ENCODE data around the gene CDKAL1.
A peak's percentile ranks its signal among the peaks of the same experiment; 100 is the strongest.
"Not testable (repeated sequence)": the region's sequence is repeated elsewhere in the genome, so short reads cannot be mapped to it uniquely, and the experiment has no call there.

The CDKAL1 gene

DNA sequence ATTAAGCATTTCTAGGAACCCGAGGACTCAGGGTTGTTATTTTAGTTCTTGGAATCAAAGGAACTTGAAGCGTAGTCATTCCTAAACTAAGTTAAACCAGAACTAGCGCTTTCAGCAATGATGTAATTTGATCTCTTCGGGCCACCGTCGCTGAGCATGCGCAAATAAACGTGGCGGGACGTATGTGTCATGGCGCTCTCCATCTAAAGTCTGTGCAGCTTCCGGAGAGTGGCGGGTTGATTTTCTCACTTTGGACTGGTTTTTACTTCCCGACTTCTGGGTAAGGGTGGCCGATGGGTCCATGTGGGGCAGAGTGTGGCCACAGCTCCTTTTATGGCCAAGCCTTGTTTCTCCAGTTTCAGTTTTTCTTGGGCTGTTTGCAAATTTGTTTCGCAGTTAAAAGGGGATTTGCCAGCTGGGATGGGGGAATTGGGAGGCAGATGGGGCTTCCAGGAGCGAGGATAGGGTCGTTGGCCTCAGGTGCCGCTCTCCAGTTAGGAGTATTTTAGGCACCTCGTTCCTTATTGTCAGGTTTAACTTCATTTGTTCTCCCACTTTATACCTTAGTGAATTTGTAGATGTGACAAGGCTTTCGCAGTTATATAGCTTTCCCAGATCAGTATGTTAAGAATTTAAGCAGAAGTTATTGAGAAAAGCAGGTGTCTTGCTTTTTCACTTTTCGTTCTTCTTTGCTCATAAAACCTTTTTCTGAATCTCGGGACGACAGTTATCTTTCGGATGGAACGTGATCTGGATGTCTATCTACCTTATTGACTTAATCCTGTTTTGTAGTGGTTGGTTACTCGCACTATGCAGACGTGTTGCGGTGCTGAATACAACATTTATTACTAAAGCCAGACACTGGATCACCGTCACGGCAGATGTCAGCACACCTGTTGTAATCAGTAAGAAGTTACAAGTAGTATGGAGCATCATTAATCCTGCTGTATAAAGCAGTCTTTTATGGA lies at the start of gene CDKAL1:
Gene CDKAL1 (plus strand): TSS at position 163 of the 968 bp plus-strand sequence. CDS start 11,894 bp downstream, outside the sequence.
- DNase-seq = peak; percentile 74

DNA sequence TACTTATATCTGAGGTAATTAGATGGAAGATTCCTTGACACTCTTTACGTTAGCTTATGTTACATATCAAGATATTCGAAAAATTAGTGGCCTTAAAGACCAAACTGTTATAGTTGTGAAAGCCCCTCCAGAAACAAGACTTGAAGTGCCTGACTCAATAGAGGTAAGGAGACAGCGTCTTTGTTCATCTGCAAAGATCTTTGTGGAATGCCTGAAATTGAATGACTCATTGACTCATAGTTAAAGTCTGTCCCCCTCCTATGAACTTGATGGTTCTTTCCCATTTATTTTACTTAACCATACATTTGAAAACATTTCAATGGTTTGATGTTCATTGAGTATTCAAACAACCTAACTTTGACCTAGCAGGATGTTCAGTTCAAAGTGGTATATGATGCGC lies 47.6 kb upstream of the CDKAL1 start:
- DNase-seq = no peak

DNA sequence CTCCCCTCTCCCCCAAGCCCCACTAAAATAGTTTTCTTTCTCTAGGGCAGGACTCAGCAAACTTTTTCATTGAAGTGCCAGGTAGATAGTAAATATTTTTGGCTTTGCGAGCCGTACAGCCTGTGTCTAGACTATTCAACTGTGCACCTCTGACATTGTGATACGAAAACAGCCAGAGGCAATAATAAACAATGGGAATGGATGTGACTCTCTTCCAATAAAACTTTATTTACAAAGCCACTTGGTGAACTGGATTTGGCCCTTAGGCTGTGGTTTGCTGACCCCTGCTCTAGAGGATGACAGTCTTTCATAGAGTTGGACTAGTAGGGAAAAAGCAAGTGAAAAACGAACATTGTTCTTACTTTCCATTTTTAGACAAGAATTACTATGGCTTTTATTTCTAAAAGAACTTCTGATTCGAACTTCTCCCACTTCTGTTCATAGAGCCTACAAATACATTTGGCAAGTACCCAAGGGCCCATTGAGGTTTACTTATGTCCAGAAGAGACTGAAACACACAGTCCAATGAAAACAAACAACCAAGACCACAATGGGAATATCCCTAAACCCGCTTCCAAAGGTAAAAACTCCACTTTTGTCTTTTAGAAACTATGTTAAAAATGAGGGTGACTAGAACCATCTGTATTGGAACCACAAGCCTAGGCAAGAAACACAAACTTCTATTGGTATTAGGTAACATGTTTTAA lies 46.4 kb upstream of the CDKAL1 start:
- DNase-seq = no peak

DNA sequence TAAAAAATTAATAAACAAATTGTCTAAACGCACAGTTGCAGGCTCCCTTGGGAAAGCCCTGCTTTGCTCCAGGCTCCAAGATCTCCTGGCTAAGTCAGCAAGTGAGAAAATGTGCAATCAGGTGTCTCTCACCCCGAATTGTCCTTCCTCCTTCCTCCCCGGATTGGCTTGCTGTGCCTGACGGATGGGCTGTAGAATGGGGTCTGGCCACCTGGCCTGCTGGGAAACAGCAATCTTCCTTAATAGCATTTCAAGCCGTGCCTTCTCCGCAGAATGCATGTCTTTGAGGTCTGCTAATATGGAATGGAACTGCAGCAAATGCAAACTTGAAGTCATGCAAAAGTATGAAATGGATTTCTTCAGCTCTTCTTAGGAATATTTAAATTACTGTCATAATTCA lies 43.7 kb upstream of the CDKAL1 start:
- DNase-seq = no peak

DNA sequence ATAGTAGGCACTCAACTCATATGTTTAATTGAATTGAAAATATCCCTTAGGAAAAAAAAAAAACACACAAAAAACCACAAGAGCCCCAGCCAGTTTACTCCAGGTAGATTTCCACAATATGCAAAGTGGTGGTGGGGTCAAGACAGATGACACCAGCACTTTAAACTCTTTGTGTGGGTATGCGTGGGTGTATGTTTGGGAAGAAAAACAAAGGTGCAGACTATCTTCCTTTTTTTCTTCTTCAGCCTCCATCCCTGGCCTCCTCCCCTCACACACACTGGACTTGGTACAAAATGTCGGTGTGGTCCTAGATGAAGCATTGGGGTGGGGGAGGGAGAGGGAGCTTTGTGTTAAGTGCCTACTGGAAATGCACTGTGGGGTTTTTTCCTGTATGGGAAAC lies 42.2 kb upstream of the CDKAL1 start:
- DNase-seq = no peak

DNA sequence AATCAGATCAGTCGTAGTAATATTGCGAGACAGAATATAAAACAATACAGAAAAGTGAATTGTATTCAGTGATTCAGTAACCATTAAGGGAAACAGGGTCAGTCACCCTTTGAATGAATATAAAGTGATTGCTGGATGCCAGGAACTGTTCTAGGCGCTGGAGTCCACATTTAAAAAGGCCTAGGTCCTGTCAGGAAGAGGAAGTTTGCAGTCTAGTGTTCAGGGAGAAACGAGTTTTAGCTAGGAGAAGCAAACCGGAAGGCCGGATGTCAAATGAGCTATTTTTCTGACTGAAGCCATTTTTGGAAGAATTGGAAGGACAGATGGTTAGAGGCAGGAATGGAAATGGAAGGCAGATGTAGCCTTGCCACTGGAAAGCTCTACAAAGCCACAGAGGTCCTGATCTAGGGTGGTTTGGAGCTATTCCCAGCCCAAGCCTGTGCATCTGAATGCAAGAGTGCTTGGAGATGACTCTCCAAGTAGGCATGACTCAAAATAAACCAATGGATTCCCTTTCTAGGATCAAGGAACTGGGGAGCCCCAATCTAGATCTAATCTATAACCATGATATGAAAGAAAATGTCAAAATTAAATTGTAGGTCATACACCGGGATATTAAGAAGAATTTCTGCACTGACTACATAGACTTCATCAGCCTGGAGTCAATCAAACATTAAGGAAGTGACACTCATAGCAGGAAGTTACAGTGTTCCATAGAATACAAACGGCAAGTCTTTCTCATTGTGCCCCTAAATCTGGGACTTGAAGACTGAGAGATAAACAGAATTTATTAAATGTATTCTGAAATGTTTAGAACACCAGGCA lies 36.8 kb upstream of the CDKAL1 start:
- DNase-seq = no peak

DNA sequence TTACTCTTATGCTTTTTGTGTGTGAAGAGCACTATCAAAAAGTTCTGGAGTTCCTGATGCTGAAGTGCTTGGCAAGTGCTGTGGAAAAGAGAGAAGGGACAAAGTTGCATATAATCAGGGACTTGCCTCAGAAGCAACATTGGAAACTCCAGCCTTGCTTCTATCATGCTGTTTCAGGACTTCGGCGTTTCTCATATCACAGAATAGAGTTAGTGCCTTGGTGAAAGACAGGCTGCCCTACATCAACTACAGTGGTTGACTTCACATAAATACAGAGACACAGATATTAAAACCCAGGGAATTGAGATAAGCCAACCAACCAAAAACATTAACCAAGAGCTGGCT lies 36.2 kb upstream of the CDKAL1 start:
- DNase-seq = no peak

DNA sequence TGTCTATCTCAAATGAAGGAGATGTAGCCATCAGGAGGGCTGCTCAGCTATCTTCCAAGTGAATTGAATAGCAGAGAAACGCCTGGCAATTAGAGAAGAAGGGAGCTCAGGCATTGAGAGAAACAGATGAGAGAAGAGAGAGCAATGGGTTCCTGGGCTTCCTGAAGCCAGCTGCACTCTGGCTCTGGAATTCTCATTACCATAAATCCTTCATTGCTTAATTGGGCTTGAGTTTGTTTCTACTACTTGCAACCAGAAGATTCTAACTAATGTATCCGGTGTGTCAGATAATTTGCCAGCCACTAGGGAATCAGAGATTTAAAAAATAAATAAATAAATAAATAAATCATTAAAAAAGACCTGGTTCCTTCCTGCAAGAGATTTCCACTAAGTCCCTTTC lies 25.0 kb upstream of the CDKAL1 start:
- no peak for DNase-seq

DNA sequence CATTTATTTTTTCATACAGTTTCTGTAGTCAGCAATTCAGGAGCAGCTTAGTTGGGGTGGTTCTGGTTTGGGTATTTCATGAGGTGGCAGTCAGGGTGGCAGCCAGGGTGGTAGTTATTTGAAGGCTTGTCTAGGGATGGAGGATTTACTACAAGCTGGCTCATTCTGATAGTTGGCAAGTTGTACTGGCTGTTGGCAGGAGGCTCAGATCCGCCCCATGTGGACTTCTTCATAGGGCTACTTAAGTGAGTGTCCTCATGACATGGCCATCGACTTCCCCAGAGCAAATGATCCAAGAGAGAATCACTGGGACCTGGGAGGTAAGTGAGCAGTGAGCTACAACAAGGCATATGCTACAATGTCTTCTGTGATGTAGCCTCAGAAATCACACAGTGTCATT lies 22.4 kb upstream of the CDKAL1 start:
- DNase-seq = no peak

DNA sequence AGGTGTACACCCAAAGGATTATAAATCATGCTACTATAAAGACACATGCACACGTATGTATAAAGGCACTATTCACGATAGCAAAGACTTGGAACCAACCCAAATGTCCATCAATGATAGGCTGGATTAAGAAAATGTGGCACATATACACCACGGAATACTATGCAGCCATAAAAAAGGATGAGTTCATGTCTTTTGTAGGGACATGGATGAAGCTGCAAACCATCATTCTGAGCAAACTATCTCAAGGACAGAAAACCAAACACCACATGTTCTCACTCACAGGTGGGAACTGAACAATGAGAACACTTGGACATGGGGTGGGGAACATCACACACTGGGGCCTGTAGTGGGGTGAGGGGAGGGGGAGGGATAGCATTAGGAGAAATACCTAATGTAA lies 9.0 kb upstream of the CDKAL1 start:
- DNase-seq = not testable (repeated sequence)

DNA sequence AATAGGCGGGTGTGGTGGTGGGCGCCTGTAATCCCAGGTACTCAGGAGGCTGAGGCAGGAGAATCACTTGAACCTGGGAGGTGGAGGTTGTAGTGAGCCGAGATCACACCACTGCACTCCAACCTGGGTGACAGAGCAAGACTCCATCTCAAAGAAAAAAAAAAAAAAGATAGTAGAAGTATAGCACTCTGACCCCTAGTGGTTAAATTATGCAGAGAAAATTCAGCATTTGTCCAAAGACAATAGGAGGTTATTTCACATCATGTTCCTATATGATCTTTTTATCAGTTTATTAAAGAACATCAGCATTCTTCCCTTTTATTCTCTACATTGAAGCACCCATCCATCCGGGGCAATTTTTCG lies 5.2 kb upstream of the CDKAL1 start:
- not testable (repeated sequence) for DNase-seq

DNA sequence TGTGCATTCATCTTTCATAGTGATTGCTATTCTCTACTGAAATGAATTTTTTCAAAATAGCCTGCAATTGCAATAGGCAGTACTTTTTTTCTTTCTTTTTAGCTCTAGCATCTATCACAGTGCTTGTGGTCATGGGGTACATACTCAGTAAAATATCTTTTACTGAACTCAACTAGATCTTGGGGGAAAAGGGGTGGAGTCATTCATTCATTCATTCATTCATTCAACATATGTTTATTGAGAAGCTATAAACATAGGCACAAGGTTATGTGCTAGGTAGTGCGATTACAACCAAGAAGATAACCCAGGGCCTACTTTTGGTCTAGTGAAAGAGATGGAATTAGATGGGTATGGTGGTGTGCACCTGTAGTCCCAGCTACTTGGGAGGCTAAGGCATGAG lies 1.4 kb upstream of the CDKAL1 start:
- no peak for DNase-seq

DNA sequence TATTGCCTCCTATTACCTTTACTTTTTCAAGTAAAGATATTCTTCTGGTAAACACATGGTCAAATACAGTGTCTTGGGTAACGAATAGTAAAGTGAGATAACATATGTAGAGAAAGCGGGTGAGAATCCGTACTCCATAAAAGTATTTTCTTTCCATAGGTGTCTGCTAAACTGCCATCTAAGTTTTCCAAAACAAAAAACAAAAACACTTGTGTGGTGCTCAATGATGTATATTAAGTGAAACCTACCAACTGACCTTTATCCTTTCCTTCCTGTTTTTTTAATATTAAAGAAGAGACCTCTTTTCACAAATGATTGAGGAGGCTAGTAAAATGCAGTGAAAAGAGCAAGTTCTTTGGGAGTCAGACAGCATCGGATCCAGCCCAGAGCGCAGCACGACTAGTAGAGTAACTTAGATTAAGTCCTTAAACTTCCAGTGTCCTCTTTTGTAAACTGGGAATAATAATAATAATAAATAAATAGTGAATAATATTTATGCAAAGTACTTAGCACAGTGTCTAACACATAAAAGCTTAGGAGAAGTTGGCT lies 437 bp upstream of the CDKAL1 start:
- DNase-seq = no peak

DNA sequence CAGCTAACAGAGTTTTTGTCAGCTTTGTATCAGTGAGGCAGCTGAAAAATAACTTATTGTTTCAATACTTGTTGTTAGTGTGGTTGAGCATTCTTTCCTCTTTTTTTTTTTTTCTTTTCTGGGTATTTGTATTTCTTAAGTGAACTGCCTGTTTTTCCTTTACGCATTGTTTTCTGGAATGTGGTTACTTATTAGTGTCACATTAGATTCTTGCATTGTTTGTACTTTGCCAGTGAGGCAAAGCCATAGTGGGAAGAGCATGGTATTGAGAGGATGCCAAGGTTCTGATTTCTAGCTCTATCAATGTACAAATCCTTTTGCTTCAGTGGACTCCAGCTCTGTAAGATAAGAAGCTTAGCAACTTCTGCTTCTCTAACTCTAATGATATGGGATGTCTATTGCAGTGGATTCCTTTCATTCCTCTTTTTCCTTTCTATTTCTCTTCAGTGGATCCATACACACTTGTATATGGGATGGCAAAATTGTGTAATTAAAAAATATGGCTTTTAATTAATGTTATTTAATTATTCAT lies 3.9 kb downstream of the CDKAL1 start:
- DNase-seq = no peak

DNA sequence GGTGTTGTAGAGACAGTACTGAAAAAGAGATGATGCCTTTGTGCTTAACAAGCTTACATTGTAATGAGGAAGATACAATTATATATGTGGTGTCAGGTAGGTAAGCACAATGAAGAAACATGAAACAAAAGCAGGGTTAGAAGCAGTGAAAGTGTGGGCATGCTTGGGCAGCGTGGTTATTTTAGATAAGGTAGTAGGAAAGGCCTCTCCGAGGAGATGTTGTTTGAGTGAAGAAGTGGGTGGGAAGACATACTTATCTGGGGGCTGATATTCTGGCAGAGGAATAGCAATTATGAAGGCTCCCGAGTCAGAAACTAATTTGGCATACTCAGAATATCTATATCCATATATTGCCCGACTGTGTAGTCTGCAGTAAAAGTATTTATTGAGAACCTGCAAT lies 4.7 kb downstream of the CDKAL1 start:
- no peak for DNase-seq

DNA sequence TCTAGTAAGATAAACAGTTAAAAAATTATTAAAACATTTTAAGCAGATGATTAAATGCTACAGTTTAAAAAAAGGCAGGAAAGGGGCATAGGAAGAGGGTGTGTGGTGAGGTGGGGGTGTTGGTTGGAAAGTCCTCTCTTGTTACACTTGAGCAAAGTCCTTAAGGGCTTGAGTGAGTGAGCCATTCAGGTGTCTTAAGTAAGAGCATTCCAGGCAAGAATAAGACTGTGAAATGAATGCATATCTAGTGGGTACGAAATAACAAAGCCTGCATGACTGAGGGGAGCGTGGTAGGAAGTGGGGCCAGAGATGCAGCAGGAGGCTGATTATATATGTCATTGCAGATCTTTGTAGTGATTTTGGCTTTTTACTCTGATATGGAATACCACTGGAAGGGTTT lies 5.1 kb downstream of the CDKAL1 start:
- no peak for DNase-seq

DNA sequence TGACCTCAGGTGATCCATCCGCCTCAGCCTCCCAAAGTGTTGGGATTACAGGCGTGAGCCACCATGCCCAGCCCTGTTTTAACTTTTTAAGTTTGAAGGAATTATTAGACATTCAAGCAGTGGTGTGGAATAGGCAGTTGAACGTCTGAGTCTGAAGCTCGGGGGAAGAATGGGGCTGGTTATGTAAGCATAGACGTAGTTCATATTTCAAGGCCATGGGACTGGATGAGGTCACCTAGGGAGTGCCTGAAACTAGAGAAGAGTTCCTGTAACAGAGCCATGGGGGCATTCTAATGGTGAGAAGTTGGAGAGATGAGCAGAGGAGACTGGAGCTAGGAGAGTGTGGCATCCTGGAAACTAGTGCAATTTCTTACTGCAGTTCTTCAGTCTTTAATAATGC lies 6.4 kb downstream of the CDKAL1 start:
- no peak for DNase-seq

DNA sequence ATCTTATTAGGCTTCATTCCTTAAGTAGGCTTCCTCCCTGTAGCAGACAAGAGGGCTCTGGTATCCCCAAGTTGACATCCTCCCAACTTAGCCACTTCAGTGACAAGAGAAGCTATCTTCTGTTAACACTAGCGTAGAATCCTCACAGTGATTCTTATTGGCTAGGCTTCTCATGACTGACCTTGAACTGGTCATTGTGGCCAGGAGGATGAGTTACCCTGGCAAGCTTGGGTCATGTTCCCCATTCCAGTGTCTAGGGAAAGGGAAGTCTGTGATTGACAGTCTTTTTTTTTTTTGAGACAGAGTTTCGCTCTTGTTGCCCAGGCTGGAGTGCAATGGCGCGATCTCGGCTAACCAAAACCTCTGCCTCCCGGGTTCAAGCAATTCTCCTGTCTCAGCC lies 7.1 kb downstream of the CDKAL1 start:
- DNase-seq = no peak

DNA sequence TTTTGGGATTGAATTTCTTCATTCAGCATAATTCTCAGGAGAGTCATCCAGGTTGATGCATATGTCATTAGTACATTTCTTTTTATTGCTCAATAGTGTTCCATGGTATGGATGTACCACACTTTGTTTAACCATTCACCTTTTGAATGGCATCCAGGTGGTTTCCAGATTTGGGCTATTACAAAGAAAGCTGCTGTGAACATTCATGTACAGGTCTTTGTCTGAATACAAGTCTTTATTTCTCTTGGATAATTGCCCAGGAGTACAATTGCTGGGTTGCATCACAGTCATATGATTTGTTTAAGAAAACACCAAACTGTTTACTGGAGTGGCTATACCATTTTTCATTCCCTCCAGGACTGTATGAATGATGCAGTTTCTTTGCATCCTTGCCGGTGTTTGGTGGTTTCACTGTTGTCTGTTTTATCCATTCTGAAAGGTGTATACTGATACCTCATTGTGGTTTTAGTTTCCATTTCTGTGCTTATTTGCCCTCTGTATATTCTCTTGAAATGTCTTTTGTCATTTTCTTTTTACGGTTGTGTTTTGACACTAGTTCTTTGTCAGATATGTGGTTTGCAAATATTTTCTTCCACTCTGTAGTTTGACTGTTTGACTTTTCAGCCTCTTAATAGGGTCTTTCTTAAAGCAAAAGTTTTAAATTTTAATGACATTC lies 8.8 kb downstream of the CDKAL1 start:
- no peak for DNase-seq

DNA sequence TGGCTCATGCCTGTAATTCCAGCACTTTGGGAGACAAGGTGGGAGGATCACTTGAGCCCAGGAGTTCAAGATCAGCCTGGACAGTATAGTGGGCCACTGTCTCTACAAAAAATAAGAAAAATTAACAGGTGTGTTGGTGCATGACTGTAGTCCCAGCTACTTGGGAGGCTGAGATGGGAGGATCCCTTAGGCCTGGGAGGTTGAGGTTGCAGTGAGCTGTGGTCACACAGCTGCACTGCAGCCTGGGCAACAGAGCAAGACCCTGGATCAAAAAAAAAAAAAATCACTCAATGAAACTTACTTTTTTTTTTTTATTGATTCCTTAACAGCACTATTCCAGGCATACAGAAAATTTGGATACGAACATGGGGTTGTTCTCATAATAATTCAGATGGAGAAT lies 14.0 kb downstream of the CDKAL1 start:
- DNase-seq = no peak

DNA sequence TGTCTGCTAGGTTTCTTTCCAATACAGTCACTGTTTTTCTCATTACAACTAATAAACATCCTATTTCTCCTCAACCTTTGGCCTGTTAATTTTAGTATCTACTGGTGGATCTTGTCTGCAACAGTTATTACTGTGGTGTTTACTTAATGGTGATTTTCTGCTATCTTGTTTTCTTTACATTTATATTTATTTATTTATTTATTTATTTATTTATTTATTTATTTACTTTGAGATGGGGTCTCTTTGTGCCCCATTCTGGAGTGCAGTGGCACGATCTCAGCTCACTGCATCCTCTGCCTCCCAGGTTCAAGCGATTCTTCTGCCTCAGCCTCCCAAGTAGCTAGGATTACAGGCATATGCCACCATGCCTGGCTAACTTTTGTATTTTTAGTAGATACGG lies 15.1 kb downstream of the CDKAL1 start:
- DNase-seq = not testable (repeated sequence)

DNA sequence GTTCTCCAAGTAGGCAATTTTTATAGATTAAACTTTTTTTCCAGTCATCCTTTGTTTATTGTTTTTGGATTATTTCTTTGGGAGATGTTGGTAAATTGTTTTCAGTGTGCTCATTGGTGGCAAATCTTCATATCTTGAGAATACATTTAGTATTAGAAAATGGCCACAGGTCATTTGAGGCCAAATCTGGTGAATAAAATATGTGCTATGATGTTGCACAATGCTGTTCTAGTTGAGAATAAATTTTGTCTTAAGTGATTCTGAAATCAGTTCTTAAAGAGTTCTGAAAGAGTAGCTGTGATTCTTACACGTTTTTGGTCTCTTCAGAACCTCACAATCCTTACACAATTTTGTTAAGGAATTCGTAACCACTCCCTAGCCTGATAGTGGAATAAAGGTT lies 20.1 kb downstream of the CDKAL1 start:
- DNase-seq = no peak
